Stimulated activated CD8-positive, alpha-beta memory T cell treated with anti-CD3 and anti-CD28 coated beads, Interleukin-2, amount 100 ng/mL, for 1 hour (primary cell): ENCODE results near the gene SERPINA4.

Source experiments
- DNase-seq, 2 donors: peaks; one replicate each; pipeline ENCODE4 v3.0.0-alpha.2; 2020; ENCODE audit warnings: low read depth in 2 of 2

SERPINA4 gene

GRCh38 chr14:94560751-94561655 lies at the start of gene SERPINA4:
TSS of gene SERPINA4 (plus strand) at chr14:94561442. CDS start at chr14:94563483, 2,041 bp downstream.
- DNase-seq: no peak

DNA sequence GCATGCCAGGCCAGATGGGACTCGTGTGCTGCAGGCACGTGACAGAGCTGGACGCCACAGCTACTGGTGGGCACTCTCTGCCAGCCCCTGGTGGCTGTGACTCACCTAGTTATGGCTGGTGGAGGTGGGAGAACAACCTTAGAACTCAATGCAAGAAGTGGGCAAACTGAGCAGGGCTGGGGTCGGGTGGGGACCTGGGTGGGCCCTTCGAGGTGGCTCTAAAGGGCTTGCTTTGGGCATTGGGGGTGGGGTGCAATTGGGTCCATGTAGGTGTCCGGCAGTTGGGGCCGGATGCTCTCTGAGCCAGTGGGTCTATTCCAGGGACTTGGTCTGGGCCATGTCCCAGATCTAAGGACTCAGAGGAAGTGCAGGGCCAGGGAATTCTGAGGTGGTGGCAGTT lies 46.9 kb upstream of the SERPINA4 start:
- DNase-seq: no peak

GRCh38 chr14:94515426-94515825 lies 45.8 kb upstream of the SERPINA4 start:
- DNase-seq: no peak

GRCh38 chr14:94515856-94516255 lies 45.4 kb upstream of the SERPINA4 start:
- no peak for DNase-seq

GRCh38 chr14:94517248-94517640 lies 44.0 kb upstream of the SERPINA4 start:
- DNase-seq: no peak

DNA sequence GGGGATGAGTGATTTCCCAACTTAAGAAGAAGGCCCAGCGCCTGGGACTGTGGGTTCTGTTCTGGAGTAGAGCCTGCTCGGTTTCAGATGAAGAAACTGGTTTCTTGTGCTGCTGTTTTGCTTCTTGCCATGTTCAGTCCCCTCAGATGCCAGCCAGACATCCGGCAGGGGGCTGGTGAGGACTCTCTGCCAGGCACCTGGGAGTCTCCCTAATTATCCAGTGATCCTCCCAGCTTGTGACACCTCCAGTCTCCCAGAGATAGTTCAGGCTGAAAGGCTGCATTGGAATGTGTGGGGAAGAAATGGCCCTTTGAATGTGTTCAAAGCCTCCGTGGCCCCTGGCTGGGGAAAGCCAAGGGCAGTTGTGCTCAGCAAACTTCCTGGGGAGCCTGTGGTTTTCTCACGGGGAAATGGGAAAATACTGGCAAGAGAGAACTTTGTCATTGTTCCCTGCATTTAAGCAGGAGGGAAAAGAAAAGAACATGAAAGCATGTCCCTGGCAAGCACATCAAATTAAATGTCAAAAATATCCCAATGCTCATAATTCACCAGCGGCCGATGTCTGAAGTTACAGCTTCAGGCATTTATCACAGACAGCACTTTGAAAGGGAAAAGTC lies 43.5 kb upstream of the SERPINA4 start:
- DNase-seq: no peak

GRCh38 chr14:94521375-94522114 lies 39.7 kb upstream of the SERPINA4 start:
- DNase-seq: no peak

- DNase-seq: no peak
Observed at GRCh38 chr14:94522115-94522724, 39.0 kb upstream of the SERPINA4 start.

DNA sequence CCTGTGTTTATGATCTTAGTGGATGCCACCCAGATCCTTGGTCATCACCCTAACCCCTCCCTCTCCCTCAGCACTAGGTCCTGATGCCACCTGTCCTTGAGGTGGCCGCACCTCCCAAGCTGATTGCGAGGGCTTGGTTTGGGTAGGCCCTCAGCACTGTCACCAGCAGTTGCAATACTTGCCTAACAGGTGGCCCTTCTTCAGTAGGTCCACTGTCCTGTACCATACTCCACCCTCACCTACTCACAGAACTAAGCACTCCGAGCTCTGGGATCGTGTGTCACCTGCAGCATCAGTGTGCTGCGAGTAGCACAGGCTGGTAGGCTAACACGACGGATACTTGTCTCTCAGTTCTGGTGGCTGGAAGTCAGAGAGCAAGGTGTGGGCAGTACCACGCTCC lies 38.0 kb upstream of the SERPINA4 start:
- DNase-seq: no peak

GRCh38 chr14:94524093-94524492 lies 37.1 kb upstream of the SERPINA4 start:
- no peak for DNase-seq

DNA sequence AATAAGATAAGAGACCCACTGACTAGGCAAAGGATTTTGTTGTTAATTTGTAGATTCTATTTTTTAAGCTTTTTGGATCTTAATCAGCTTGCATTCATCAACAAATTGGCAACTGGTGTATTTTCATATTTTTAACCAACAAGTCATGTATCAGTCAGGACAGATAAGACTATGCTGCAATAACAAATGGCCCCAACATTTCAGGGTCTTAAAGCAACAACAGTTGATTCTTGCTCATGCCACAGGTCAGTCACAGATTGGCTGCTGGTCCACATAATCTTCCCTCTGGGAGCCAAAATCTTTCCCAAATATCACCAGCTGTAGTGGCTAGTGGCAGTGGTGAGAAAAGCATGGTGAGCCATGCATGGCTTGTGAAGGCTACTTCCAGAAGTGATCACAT lies 30.1 kb upstream of the SERPINA4 start:
- DNase-seq: no peak

- DNase-seq: no peak
Observed at GRCh38 chr14:94532447-94532846, 28.8 kb upstream of the SERPINA4 start.

GRCh38 chr14:94535506-94535905 lies 25.7 kb upstream of the SERPINA4 start:
- no peak for DNase-seq

DNA sequence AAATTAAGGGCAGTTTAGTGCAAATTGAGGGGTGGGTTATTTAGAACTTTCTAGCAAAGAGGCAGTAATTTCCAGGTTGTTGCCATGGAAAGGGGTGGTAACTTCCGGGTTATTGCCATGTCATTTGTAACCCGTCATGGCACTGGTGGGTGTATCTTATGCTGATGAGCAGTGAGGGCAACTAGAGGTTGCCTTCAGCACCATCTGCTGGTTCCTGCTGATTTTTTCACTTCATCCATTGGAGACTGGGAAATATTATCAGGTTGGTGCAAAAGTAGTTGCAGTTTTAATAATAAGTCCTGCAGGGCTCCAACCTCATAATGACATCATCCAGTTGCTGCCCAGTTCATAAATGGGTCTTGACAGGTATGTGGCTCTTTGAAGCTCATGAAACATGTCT lies 24.4 kb upstream of the SERPINA4 start:
- no peak for DNase-seq

GRCh38 chr14:94538070-94538740 lies 23.0 kb upstream of the SERPINA4 start:
- DNase-seq: no peak

DNA sequence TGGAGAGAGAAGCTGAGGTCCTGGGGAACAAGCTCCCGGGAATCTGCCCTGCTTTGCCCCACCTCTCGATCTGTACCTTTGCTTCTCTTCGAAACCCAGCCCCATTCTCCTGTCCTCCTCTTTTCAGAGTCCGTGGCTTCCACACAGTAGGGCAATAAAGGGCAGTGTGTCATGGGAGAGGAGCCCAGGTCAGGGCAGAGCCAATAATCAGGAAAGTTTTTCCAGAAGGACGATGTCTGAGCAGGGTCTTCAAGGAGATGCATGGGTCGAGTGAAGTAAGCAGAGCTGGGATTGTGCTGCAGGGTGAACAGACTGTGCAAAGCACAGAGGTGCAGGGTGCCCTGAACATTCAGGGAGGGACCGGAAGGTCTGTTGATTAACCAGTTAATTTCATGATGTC lies 22.1 kb upstream of the SERPINA4 start:
- DNase-seq: no peak

- no peak for DNase-seq
Observed at GRCh38 chr14:94540031-94540794, 21.0 kb upstream of the SERPINA4 start.

DNA sequence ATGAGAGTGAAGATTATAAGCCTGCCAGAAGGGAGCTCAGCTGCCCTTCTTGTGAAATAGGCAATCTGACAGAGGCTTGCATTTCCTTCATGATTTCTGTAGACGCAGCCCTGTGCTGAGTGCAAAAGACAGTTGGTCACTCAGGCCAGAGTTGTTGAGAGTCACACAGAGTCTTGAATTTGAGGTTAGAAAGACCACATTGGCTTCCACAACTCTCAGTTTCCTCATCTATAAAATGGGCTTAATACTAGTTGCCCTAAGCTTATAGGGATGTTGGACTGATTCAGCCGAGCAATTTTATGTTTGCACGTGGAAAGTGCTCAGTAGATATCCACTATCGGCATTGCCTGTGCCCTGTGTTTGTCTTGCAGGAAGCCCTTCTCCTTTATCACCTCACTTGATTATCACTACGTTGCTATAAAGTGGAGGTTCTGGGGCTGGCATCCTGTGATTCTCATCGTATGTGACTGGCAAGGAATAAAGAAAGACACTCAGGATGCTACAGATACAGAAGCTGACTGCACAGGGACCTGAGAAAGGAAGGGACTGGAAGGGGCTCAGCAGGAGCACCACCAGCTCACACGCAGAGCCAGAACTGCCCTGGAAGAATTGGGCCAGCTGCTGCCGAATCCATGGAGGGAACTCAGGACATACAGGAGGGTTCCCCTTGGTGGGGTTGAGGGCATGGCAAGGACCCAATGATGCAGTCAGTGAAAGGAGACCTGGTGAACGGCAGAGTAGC lies 19.8 kb upstream of the SERPINA4 start:
- no peak for DNase-seq

- no peak for DNase-seq
Observed at GRCh38 chr14:94542111-94542810, 19.0 kb upstream of the SERPINA4 start.
